Cardiac muscle cell (in vitro differentiated cells and primary cell): ENCODE data around the gene IGF2R. TPM values are rescaled to one million over a fixed set of nuclear protein-coding genes. Genes with fewer than 3 reads are reported as not detected.

ENCODE experiments used
- DNase-seq, 2 donors: peaks; one replicate each; pipeline versions ENCODE4 v3.0.0 to v3.0.0-alpha.2; 2010 to 2017; ENCODE audit warnings: low read depth in 1 of 2, low spot score in 1 of 2
- H3K27ac ChIP-seq: fragments of 200-600 bp; sonication (generic); 2 replicates; pipeline ENCODE4 v1.5.1; 2016
- H3K27me3 ChIP-seq: fragments of 200-600 bp; sonication (generic); 2 replicates; pipeline ENCODE4 v1.6.0; 2016; ENCODE audit warnings: control low read depth
- H3K36me3 ChIP-seq: fragments of 200-600 bp; sonication (generic); 2 replicates; pipeline ENCODE4 v1.5.1; 2016; ENCODE audit warnings: control low read depth
- H3K4me1 ChIP-seq: fragments of 200-600 bp; sonication (generic); 2 replicates; pipeline ENCODE4 v1.8.1; 2017; ENCODE audit warnings: low read depth, mild to moderate bottlenecking, mixed run types
- H3K4me3 ChIP-seq: fragments of 200-600 bp; sonication (generic); 2 replicates; pipeline ENCODE4 v1.5.1; 2016; ENCODE audit warnings: mild to moderate bottlenecking
- H3K9me3 ChIP-seq: fragments of 200-600 bp; sonication (generic); 2 replicates; pipeline ENCODE4 v1.5.1; 2017; ENCODE audit warnings: low read depth, mild to moderate bottlenecking, control low read depth
- CTCF ChIP-seq: IDR thresholded peaks from 2 replicates; pipeline ENCODE4 v1.5.1; 2012; ENCODE audit warnings: low read depth, mild to moderate bottlenecking, low read length
- polyA plus RNA-seq: library from polyadenylated mRNA; unstranded; fragments of >200 nt; fragmentation: Nextera tagmentation; extraction: Ambion mirVana; gene quantifications from 2 replicates; pipeline ENCODE4 v1.2.1, GENCODE V29; 2016
- total RNA-seq: library from RNA; depleted of rRNA; stranded (reverse); fragments of >200 nt; gene quantifications from 2 replicates; pipeline ENCODE4 v1.2.3, GENCODE V29; 2016

Gene IGF2R
- total and polyA plus RNA-seq, 2 experiments from 2014 or later, result 25.8 to 45.4 TPM

GRCh38 chr6:159939591-159940016, 29.3 kb upstream of the IGF2R start:
- peaks cover under 1% of the 10 kb centered on the region for H3K27me3 ChIP-seq
- no peaks in the 10 kb centered on the region for H3K4me1 ChIP-seq
- no peak overlapping the region for H3K4me3 ChIP-seq
- no peak for TF ChIP-seq CTCF
- H3K9me3 ChIP-seq, result no peaks in the 10 kb centered on the region
- DNase-seq, result peak in 1 of 2 donors; percentile 82
- no peaks in the 10 kb centered on the region for H3K36me3 ChIP-seq
- H3K27ac ChIP-seq, result no peak overlapping the region

GRCh38 chr6:159941286-159942113, 27.4 kb upstream of the IGF2R start:
- peak; percentile 45 for TF ChIP-seq CTCF
- Histone ChIP-seq H3K36me3 (no peaks in the 10 kb centered on the region), H3K4me3 (no peak overlapping the region), H3K27ac (no peak overlapping the region), H3K9me3 (no peaks in the 10 kb centered on the region), H3K27me3 (no peaks in the 10 kb centered on the region), H3K4me1 (no peaks in the 10 kb centered on the region)
- peak; percentile 29 to 71 for DNase-seq

- H3K4me3 ChIP-seq, result no peak overlapping the region
- peak in 1 of 2 donors; percentile 85 for DNase-seq
- TF ChIP-seq CTCF, result no peak
Observed at GRCh38 chr6:159943101-159943632, 25.7 kb upstream of the IGF2R start.

GRCh38 chr6:159943968-159944598, 24.8 kb upstream of the IGF2R start:
- Histone ChIP-seq H3K4me3 (no peak overlapping the region), H3K27ac (no peak overlapping the region), H3K9me3 (no peaks in the 10 kb centered on the region), H3K36me3 (no peaks in the 10 kb centered on the region), H3K27me3 (no peaks in the 10 kb centered on the region), H3K4me1 (no peaks in the 10 kb centered on the region)
- no peak for TF ChIP-seq CTCF
- DNase-seq, result no peak

More at GRCh38 chr6:159943101-159943632, 25.7 kb upstream of the IGF2R start:
- no peaks in the 10 kb centered on the region for H3K4me1 ChIP-seq
- no peak overlapping the region for H3K27ac ChIP-seq
- no peaks in the 10 kb centered on the region for H3K27me3 ChIP-seq
- no peaks in the 10 kb centered on the region for H3K9me3 ChIP-seq
- no peaks in the 10 kb centered on the region for H3K36me3 ChIP-seq

- Histone ChIP-seq H3K27ac (no peak overlapping the region), H3K27me3 (no peaks in the 10 kb centered on the region), H3K4me3 (no peak overlapping the region), H3K36me3 (no peaks in the 10 kb centered on the region), H3K4me1 (no peaks in the 10 kb centered on the region), H3K9me3 (no peaks in the 10 kb centered on the region)
- no peak for DNase-seq
- no peak for TF ChIP-seq CTCF
Observed at GRCh38 chr6:159945801-159946392, 23.0 kb upstream of the IGF2R start.
